ENCODE data around the gene DRG2.

GRCh38 chr17:18115517-18115916 is 27.8 kb downstream of the DRG2 start:
- TF ChIP-seq CTCF (conservative IDR thresholded peaks at IDR 0.05; ENCODE audit: low read depth, low read length) (no peak), USF2 (IDR thresholded peaks at IDR 0.05; ENCODE audit: low read depth, low read length) (no peak), POLR2A (IDR thresholded peaks at IDR 0.05; ENCODE audit: low read depth, low read length) (no peak), RFX5 (IDR thresholded peaks at IDR 0.05; ENCODE audit: low read depth, low read length) (no peak), CEBPB (IDR thresholded peaks at IDR 0.05; ENCODE audit: low read depth, low read length) (no peak), CHD1 (IDR thresholded peaks at IDR 0.05; ENCODE audit: low read depth, low read length) (no peak), SMC3 (IDR thresholded peaks at IDR 0.05; ENCODE audit: low read depth, low read length) (no peak), BHLHE40 (IDR thresholded peaks at IDR 0.05; ENCODE audit: low read depth, low read length) (no peak), NFE2L2 (IDR thresholded peaks at IDR 0.05; ENCODE audit: low read depth, low read length) (no peak), FOS (IDR thresholded peaks at IDR 0.05; ENCODE audit: low read depth, low read length) (no peak), RAD21 (IDR thresholded peaks at IDR 0.05; ENCODE audit: low read length) (no peak)
- TF ChIP-seq, protein P1, sequence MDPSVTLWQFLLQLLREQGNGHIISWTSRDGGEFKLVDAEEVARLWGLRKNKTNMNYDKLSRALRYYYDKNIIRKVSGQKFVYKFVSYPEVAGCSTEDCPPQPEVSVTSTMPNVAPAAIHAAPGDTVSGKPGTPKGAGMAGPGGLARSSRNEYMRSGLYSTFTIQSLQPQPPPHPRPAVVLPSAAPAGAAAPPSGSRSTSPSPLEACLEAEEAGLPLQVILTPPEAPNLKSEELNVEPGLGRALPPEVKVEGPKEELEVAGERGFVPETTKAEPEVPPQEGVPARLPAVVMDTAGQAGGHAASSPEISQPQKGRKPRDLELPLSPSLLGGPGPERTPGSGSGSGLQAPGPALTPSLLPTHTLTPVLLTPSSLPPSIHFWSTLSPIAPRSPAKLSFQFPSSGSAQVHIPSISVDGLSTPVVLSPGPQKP (IDR thresholded peaks at IDR 0.05; ENCODE audit: borderline replicate concordance, low read depth, low read length) = no peak

All from IMR-90 (cell line).